A673 (cell line): ENCODE data around the gene NTF3.

ENCODE experiments used
- EZH2 ChIP-seq: fragments of 200-600 bp; sonication (generic); IDR thresholded peaks from 2 replicates; pipeline ENCODE4 v1.6.1; 2017; ENCODE audit warnings: borderline replicate concordance, low read depth, mild to moderate bottlenecking, mixed read lengths, antibody characterized with exemption, low read length; ENCODE audit not compliant: poor library complexity, severe bottlenecking
- TF ChIP-seq, protein P1 (sequence below): fragments of 300-800, 200-600 bp; sonication (generic); conservative IDR thresholded peaks from 2 replicates; pipeline ENCODE4 v1.5.1; 2017; ENCODE audit warnings: low read depth, mild to moderate bottlenecking, antibody characterized with exemption, low read length, moderate library complexity, mixed read lengths

DNA sequence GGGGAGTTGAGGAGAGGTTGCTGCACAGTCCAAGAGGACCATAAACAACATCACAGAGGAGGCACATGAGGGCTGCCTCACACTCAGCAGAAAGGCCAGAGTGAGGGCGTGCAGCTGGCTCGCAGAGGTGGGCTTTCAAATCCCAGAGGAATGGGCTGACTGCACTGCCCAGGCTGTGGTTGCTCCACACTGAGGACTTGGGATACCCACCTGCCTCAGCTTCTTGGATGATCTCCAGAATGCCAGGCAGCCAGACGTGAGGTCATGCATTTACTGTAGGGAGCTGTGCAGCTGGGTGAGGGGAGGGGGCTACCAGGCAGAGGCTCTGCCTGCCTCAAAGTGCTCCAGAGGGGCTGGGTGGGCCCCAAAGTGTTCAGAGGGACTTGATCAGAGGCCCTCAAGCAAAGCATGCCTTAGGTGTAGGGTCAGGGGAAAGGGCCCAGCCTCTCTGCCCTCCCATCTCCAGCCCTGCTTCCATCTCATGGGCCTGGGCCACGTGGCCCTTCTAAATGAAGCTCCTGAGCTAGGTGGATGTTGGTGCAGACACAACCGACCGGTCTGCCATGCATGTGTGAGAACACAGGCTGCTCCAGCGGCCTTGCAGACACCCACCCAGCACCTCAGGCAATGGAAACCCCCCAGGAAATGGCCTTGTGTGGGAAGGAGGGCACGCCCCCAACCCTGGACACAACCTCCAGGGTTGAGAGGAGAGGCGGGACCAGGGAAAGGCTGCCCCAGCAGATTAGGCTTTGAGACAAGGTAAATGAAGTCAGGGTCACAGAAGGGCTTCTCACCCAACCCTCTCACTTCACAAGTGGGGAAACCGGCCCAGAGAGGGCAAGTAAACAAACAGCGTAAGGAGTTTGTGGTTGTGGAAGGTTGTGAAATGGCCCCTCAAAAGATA lies 90.8 kb downstream of the NTF3 start:
- TF ChIP-seq, protein P1, sequence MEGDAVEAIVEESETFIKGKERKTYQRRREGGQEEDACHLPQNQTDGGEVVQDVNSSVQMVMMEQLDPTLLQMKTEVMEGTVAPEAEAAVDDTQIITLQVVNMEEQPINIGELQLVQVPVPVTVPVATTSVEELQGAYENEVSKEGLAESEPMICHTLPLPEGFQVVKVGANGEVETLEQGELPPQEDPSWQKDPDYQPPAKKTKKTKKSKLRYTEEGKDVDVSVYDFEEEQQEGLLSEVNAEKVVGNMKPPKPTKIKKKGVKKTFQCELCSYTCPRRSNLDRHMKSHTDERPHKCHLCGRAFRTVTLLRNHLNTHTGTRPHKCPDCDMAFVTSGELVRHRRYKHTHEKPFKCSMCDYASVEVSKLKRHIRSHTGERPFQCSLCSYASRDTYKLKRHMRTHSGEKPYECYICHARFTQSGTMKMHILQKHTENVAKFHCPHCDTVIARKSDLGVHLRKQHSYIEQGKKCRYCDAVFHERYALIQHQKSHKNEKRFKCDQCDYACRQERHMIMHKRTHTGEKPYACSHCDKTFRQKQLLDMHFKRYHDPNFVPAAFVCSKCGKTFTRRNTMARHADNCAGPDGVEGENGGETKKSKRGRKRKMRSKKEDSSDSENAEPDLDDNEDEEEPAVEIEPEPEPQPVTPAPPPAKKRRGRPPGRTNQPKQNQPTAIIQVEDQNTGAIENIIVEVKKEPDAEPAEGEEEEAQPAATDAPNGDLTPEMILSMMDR, result no peak
- no peak for TF ChIP-seq EZH2
